Islet precursor cell (in vitro differentiated cells): ENCODE results near the gene ZNF845.
"Not testable (repeated sequence)": the region's sequence is repeated elsewhere in the genome, so short reads cannot be mapped to it uniquely, and the experiment has no call there.

Experiments
- DNase-seq: peaks from one replicate; pipeline ENCODE4 v3.0.0-alpha.2; 2018

Gene ZNF845

GRCh38 chr19:53333463-53334449, at the start of gene ZNF845:
Gene ZNF845, plus strand, starts transcription at chr19:53333749. Its CDS starts 7,559 bp downstream, at chr19:53341308.
- DNase-seq = peak; percentile 98

- DNase-seq = no peak
Observed at GRCh38 chr19:53285087-53285486, 48.5 kb upstream of the ZNF845 start.

- DNase-seq = no peak
Observed at GRCh38 chr19:53290758-53291549, 42.6 kb upstream of the ZNF845 start.

- DNase-seq = peak; percentile 69
Observed at GRCh38 chr19:53294786-53295441, 38.6 kb upstream of the ZNF845 start.

GRCh38 chr19:53301341-53301740, 32.2 kb upstream of the ZNF845 start:
- not testable (repeated sequence) for DNase-seq

GRCh38 chr19:53308339-53308811, 25.2 kb upstream of the ZNF845 start:
- DNase-seq = peak; percentile 61

GRCh38 chr19:53311044-53311443, 22.5 kb upstream of the ZNF845 start:
- no peak for DNase-seq

GRCh38 chr19:53311897-53312296, 21.7 kb upstream of the ZNF845 start:
- no peak for DNase-seq

- DNase-seq = no peak
Observed at GRCh38 chr19:53328967-53329366, 4.6 kb upstream of the ZNF845 start.

- DNase-seq = no peak
Observed at GRCh38 chr19:53332484-53332883, 1.1 kb upstream of the ZNF845 start.

- peak; percentile 88 for DNase-seq
Observed at GRCh38 chr19:53333066-53333462, 485 bp upstream of the ZNF845 start.

- DNase-seq = not testable (repeated sequence)
Observed at GRCh38 chr19:53344403-53344802, 10.9 kb downstream of the ZNF845 start.

GRCh38 chr19:53355739-53356138, 22.2 kb downstream of the ZNF845 start:
- no peak for DNase-seq

- no peak for DNase-seq
Observed at GRCh38 chr19:53357821-53358581, 24.5 kb downstream of the ZNF845 start.

GRCh38 chr19:53360056-53360455, 26.5 kb downstream of the ZNF845 start:
- DNase-seq = not testable (repeated sequence)

- DNase-seq = peak; percentile 97
Observed at GRCh38 chr19:53365134-53365898, 31.8 kb downstream of the ZNF845 start, which contains the start of gene ZNF525. Gene ZNF525, plus strand, starts transcription at chr19:53365705. Its CDS starts 6,577 bp downstream, at chr19:53372282.

- DNase-seq = peak; percentile 59
Observed at GRCh38 chr19:53365899-53366493, 32.4 kb downstream of the ZNF845 start.

- no peak for DNase-seq
Observed at GRCh38 chr19:53372196-53372595, 38.6 kb downstream of the ZNF845 start.

GRCh38 chr19:53374288-53374687, 40.7 kb downstream of the ZNF845 start:
- no peak for DNase-seq

GRCh38 chr19:53374743-53375142, 41.2 kb downstream of the ZNF845 start:
- DNase-seq = no peak

- no peak for DNase-seq
Observed at GRCh38 chr19:53381376-53381775, 47.8 kb downstream of the ZNF845 start.
